Fibroblast of lung (primary cell): ENCODE data around the gene CSNK2B. TPM values are rescaled to one million over a fixed set of nuclear protein-coding genes. Genes with fewer than 3 reads are reported as not detected.
A peak's percentile ranks its signal among the peaks of the same experiment; 100 is the strongest.

Source experiments
- DNase-seq, 2 donors: peaks; one replicate each; pipeline versions ENCODE4 v3.0.0 to v3.0.0-alpha.2; 2010; ENCODE audit warnings: low read depth in 2 of 2
- H2AFZ ChIP-seq: 2 replicates; pipeline ENCODE4 v1.5.1; 2012; ENCODE audit warnings: low read length, control low read depth, inconsistent platforms
- H3K27ac ChIP-seq: 2 replicates; pipeline ENCODE4 v1.5.1; 2011; ENCODE audit warnings: low read length, control low read depth; ENCODE audit not compliant: insufficient read depth
- H3K27me3 ChIP-seq: 2 replicates; pipeline ENCODE4 v1.5.1; 2011; ENCODE audit warnings: mild to moderate bottlenecking, low read length; ENCODE audit not compliant: control insufficient read depth, insufficient read depth
- H3K36me3 ChIP-seq: 2 replicates; pipeline ENCODE4 v1.5.1; 2011; ENCODE audit warnings: low read length; ENCODE audit not compliant: control insufficient read depth, insufficient read depth
- H3K4me1 ChIP-seq: 2 replicates; pipeline ENCODE4 v1.5.1; 2011; ENCODE audit warnings: low read length; ENCODE audit not compliant: control insufficient read depth, insufficient read depth; ENCODE audit errors: extremely low read depth
- H3K4me2 ChIP-seq: 2 replicates; pipeline ENCODE4 v1.5.1; 2011; ENCODE audit warnings: low read length, control low read depth; ENCODE audit not compliant: insufficient read depth; ENCODE audit errors: extremely low read depth
- H3K4me3 ChIP-seq, 4 experiments: fragments of 200-600 bp in 1 of 4; sonication (generic) in 1 of 4; replicated peaks in 1 of 4; 2 replicates each; pipeline ENCODE4 v1.5.1; 2011 to 2016; ENCODE audit warnings: low read length in 4 of 4, low read depth in 3 of 4, mild to moderate bottlenecking in 3 of 4, control low read depth in 2 of 4, inconsistent platforms in 1 of 4, mixed read lengths in 1 of 4; ENCODE audit not compliant: insufficient read depth in 1 of 4; ENCODE audit errors: control extremely low read depth in 1 of 4
- H3K79me2 ChIP-seq: 2 replicates; pipeline ENCODE4 v1.5.1; 2012; ENCODE audit warnings: mild to moderate bottlenecking, low read length, inconsistent platforms; ENCODE audit not compliant: control insufficient read depth, insufficient read depth
- H3K9ac ChIP-seq: 2 replicates; pipeline ENCODE4 v1.5.1; 2011; ENCODE audit warnings: mild to moderate bottlenecking, low read length, control low read depth; ENCODE audit not compliant: insufficient read depth
- H3K9me3 ChIP-seq: 2 replicates; pipeline ENCODE4 v1.5.1; 2012; ENCODE audit warnings: low read depth, low read length; ENCODE audit not compliant: control insufficient read depth, insufficient read depth
- H4K20me1 ChIP-seq: 2 replicates; pipeline ENCODE4 v1.5.1; 2011; ENCODE audit warnings: low read length; ENCODE audit not compliant: control insufficient read depth, insufficient read depth; ENCODE audit errors: extremely low read depth
- EZH2 ChIP-seq: IDR thresholded peaks from 2 replicates; pipeline ENCODE4 v1.5.1; 2012; ENCODE audit warnings: low read length, control low read depth, mild to moderate bottlenecking; ENCODE audit errors: missing control alignments
- polyA plus RNA-seq, 2 donors: library from polyadenylated mRNA; depleted of rRNA in 1 of 2; stranded (reverse) in 1 of 2; unstranded in 1 of 2; fragments of >200 nt; gene quantifications; 2 replicates each; pipeline ENCODE4 v1.2.1, GENCODE V29; 2011 to 2012; ENCODE audit warnings: missing spikeins in 1 of 2
- total RNA-seq: library from RNA; depleted of rRNA; stranded (reverse); fragments of >200 nt; gene quantifications from 2 replicates; pipeline ENCODE4 v1.2.1, GENCODE V29; 2014
- TF ChIP-seq, protein P1 (sequence below), 2 donors: IDR thresholded peaks in 1 of 2; conservative IDR thresholded peaks in 1 of 2; 1 replicate in 1 of 2; 2 replicates in 1 of 2; pipeline ENCODE4 v1.5.1; 2011 to 2012; ENCODE audit warnings: low read length in 2 of 2, control low read depth in 1 of 2, inconsistent platforms in 1 of 2, low read depth in 1 of 2, mild to moderate bottlenecking in 1 of 2

Gene CSNK2B
- total and polyA plus RNA-seq, 2 donors (not counting 1 experiment from before 2014, with no cell fraction given): 67.2 to 84.9 TPM

DNA sequence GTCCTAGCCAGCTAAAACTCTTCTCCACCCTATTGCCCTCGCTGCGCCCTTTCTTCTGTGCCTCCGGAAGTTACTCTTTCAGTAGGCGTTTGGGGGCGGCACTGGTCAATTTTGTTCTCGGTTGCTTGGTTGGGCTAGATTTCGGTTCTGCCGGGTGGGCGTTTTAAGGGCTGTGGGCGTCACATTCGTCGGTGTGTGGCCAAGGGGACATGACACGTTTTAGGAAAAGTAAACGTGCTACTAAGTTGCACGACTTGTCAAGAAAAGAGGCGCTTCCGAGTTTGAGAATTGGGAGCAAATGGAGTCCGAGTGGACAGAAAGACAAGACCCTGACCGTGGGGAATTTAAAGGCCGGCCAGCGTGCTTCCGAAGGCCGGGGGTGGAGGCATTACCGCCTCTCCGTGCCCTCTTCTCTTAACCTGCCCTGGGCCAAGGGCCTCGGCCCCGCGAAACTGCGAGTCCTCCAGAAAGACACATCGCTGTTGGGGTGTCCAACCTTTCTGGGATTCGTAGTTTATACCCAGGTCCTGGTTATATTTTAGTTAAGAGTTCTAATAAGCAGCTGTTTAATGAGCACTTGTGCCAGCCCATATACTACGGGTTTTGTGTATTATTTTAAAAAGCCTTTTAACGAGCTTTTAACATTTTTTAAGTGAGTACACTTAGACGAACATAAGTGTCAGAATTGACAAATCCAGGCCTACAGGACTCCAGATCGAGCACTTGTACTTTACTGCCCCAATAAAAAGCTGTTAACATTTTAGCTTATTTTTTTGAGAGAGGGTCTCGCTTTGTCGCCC lies 12.8 kb upstream of the CSNK2B start:
- Histone ChIP-seq H3K36me3 (peaks cover 6% of the 10 kb centered on the region), H3K27ac (peak overlapping the region; percentile 98), H4K20me1 (no peaks in the 10 kb centered on the region), H3K4me2 (peak overlapping the region; percentile 79), H3K4me3 (peak overlapping the region; percentile 55 to 96 (median 66)), H3K4me1 (no peaks in the 10 kb centered on the region), H3K27me3 (no peaks in the 10 kb centered on the region), H3K79me2 (peaks cover 34% of the 10 kb centered on the region), H3K9me3 (no peaks in the 10 kb centered on the region), H3K9ac (peak overlapping the region; percentile 96), H2AFZ (peak overlapping the region; percentile 73)
- DNase-seq: peak in 1 of 2 donors; percentile 88
- TF ChIP-seq, protein P1, sequence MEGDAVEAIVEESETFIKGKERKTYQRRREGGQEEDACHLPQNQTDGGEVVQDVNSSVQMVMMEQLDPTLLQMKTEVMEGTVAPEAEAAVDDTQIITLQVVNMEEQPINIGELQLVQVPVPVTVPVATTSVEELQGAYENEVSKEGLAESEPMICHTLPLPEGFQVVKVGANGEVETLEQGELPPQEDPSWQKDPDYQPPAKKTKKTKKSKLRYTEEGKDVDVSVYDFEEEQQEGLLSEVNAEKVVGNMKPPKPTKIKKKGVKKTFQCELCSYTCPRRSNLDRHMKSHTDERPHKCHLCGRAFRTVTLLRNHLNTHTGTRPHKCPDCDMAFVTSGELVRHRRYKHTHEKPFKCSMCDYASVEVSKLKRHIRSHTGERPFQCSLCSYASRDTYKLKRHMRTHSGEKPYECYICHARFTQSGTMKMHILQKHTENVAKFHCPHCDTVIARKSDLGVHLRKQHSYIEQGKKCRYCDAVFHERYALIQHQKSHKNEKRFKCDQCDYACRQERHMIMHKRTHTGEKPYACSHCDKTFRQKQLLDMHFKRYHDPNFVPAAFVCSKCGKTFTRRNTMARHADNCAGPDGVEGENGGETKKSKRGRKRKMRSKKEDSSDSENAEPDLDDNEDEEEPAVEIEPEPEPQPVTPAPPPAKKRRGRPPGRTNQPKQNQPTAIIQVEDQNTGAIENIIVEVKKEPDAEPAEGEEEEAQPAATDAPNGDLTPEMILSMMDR (conservative IDR thresholded peaks at IDR 0.05 in 1 of 2, IDR thresholded peaks at IDR 0.05 in 1 of 2; ENCODE audit: low read depth in 1 of 2, low read length in 2 of 2): peak; percentile 12 to 13
- no peak for TF ChIP-seq EZH2

DNA sequence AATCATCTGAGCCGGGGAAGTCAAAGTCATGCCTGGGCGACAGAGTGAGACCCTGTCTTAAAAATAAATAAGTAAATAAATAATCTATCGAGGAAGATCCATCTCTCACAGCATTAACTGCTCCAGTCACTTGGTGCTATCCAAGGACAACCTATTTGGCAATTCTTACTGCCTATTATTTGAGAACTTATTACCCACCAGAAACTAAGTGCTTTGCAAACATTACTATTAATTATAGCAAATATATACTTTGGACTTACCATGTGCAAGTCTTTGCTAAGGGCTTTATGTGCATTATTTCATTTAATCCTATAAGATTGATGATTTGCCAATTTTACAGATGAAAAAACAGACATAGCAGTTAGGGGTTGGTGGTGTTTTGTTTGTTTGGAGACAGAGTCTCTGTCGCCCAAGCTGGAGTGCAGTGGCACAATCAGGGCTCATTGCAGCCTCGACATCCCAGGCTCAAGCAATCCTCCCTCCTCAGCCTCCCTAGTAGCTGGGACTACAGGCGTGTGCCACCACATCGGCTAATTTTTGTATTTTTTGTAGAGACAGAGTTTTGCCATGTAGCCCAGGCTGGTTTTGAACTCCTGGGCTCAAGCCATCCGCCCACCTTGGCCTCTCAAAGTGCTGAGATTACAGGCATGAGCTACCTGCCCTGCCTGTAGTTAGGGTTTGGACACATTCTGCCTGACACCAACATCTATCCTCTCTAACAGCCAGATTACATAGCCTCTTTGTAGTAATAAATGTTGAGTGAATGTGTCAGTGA lies 11.1 kb upstream of the CSNK2B start:
- no peak for DNase-seq
- H3K36me3 ChIP-seq: peaks cover 5% of the 10 kb centered on the region
- no peak overlapping the region for H2AFZ ChIP-seq
- no peak overlapping the region for H3K9ac ChIP-seq
- H3K9me3 ChIP-seq: no peaks in the 10 kb centered on the region
- peaks cover 43% of the 10 kb centered on the region for H3K79me2 ChIP-seq
- TF ChIP-seq, protein P1 (conservative IDR thresholded peaks at IDR 0.05 in 1 of 2, IDR thresholded peaks at IDR 0.05 in 1 of 2; ENCODE audit: low read depth in 1 of 2, low read length in 2 of 2): no peak
- TF ChIP-seq EZH2: no peak
- H3K4me2 ChIP-seq: no peak overlapping the region
- H3K27me3 ChIP-seq: no peaks in the 10 kb centered on the region
- no peaks in the 10 kb centered on the region for H4K20me1 ChIP-seq
- H3K27ac ChIP-seq: no peak overlapping the region
- peaks cover 9% of the 10 kb centered on the region for H3K4me1 ChIP-seq
- H3K4me3 ChIP-seq: no peak overlapping the region
